ENCODE data around the gene HSPB9.
A peak's percentile ranks its signal among the peaks of the same experiment; 100 is the strongest.

Gene HSPB9

GRCh38 chr17:42146911-42147607 lies 24.5 kb downstream of the HSPB9 start:
- no peak for DNase-seq

GRCh38 chr17:42153919-42154742 lies 31.5 kb downstream of the HSPB9 start:
- peak; percentile 15 for DNase-seq

- no peak for DNase-seq
Observed at GRCh38 chr17:42155614-42156045, 33.0 kb downstream of the HSPB9 start.

- DNase-seq, result no peak
Observed at GRCh38 chr17:42159796-42160530, 37.4 kb downstream of the HSPB9 start.

GRCh38 chr17:42160531-42160910 lies 37.9 kb downstream of the HSPB9 start:
- no peak for DNase-seq

- DNase-seq, result peak; percentile 40
Observed at GRCh38 chr17:42163113-42163512, 40.5 kb downstream of the HSPB9 start.

- no peak for DNase-seq
Observed at GRCh38 chr17:42163696-42164407, 41.2 kb downstream of the HSPB9 start.

GRCh38 chr17:42165751-42166150 lies 43.1 kb downstream of the HSPB9 start:
- DNase-seq, result no peak

- DNase-seq, result no peak
Observed at GRCh38 chr17:42166196-42166763, 43.7 kb downstream of the HSPB9 start.

- DNase-seq, result peak; percentile 71
Observed at GRCh38 chr17:42167807-42168206, 45.2 kb downstream of the HSPB9 start.

- no peak for DNase-seq
Observed at GRCh38 chr17:42169351-42169750, 46.7 kb downstream of the HSPB9 start.

GRCh38 chr17:42171831-42172230 lies 49.2 kb downstream of the HSPB9 start:
- DNase-seq, result no peak

All from RPMI8226 (cell line).